ENCODE measurements around the gene MYLK3.

DNA sequence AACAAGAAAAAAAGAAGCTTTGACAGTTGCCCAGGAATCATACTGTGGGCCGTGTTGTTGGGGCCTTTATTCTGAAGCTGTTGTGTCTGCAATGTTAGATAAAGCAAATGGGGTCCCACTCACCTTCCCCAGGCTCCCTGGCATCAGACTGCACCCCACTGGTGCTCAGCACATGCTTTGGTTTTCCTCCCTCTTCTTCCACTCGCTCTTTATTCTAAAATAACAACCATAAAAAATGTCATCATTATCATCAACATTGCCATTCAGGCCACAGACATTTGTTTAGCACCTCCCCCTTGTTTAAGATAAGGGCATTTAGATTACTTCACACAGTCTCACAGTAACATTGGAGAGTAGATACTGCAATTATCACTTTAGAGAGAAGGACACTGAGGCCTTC, 8.2 kb downstream of the MYLK3 start:
- TF ChIP-seq SUZ12 (IDR thresholded peaks at IDR 0.05; ENCODE audit: extremely low read depth, insufficient read depth, insufficient read length) = no peak
- no peak for TF ChIP-seq ZNF274 (IDR thresholded peaks at IDR 0.05; ENCODE audit: low read depth, low read length)

All from NT2/D1 (cell line).